Activated CD4-positive, alpha-beta T cell treated with anti-CD3 and anti-CD28 coated beads, Interleukin-2, Interleukin-6, amounts not matched to agents 100 ng/mL and 50 ng/mL, durations not matched to agents 16 hours and 8 hours (primary cell): ENCODE data around the gene SFTA2.
"Not testable (repeated sequence)": the region's sequence is repeated elsewhere in the genome, so short reads cannot be mapped to it uniquely, and the experiment has no call there.

Experiments used
- DNase-seq: peaks from one replicate; pipeline ENCODE4 v3.0.0-alpha.2; 2020

Gene SFTA2

DNA sequence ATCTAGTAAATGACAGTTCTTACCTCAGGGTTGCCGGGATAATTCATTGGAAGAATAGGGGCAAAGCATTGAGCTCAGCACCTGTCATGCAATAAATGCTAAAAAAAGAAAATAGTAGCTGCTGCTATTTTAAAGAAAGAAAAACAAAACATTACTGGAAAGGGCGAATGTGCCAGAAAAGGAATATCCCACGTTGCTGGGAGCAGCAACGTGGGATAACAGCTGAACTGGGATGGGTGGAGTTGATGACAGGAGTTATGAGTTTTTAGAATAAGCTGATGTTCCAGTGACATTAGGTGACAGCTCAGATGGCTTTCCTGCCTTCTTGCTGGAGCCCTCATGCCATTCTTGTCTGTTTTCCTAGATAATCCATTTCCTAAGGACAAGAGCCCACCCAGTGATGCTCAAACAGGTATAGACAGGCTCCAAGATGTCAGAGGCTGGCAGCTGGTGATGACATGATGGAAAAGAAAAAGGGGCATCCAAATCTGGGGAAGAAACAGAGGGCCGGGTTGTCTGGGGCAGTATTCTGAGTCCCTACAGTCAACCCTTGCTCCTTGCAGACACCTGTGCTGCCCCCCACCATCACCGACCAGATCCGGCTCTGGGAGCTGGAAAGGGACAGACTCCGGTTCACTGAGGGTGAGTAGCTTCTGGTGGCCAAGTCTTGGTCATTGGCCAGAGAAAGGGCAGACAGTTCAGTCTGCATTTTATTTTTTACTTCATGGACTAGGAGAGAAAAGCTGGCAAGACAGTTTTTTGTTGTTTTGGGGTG, 19.0 kb downstream of the SFTA2 start:
- DNase-seq, result no peak

DNA sequence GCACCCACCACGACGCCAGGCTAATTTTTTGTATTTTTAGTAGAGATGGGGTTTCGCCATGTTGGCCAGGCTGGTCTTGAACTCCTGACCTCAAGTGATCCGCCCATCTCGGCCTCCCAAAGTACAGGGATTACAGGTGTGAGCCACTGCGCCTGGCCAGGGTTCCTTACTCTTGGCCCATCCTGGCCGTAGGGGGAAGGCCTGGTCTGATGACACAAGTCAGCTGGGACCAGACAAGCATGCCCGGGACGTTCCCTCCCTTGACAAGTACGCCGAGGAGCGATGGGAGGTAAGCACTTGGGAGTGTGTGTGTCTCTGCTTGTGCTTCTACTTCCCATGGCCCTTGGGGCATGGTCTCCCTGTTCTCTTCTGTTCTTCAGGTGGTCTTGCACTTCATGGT, 21.5 kb downstream of the SFTA2 start:
- DNase-seq, result not testable (repeated sequence)

DNA sequence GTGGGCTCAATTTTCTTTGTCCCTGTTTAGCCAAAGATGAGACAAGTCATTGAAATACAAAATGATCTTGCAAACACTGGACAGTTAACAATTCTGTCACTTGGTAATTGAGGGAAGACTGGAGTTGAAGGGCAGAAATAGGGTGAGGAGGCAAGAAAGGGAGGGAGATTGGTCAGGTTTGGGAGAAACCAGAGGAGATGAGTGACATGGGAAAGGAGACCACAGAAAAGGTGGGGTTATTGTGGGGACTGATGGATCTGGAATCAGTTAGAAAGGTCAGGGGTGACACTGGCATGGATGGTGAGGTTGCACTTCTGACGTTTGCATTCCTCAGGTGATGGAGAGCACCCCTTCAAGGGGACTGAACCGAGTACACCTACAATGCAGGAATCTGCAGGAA, 23.3 kb downstream of the SFTA2 start:
- no peak for DNase-seq

DNA sequence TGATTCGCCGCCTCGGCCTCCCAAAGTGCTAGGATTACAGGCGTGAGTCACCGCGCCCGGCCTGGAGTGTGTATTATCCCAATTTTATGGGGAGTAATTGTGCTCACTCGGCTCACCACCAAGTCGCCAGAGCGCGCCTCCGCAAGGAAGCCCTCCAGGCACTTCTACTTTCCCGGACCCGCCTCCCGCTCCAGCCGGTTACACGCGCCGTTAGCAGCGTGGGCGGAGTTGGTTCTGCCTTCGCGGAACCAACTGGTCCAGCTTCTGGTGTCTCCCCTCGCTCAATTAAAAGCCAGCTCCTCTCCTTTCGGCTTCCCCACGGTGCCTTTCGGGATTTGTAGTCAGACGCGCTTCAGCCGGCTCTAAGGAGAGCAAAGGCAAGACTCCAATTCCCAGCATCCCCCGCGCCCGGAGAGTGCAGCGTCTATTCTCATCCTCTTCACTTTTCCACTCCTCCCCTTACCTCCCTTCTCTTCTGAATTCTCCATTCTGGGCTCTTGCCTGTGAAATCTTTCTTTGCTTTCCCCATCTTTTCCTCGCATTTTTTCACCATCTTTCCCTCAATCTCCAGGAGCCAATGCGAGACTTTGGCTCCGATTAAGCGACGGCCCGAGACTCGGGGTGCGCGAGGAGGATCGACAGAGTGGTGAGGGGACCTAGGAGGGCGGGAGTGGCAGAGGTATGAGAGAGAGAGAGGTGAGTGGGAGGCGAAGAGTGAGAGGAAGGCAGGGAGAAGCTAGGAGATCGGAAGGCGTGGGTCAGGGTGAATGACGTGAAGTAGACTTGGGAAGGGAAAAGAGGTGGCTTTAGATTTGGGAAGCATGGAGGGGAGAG, 24.0 kb downstream of the SFTA2 start, which contains the start of gene GTF2H4:
Gene GTF2H4 (plus strand): TSS at position 450 of the 834 bp plus-strand sequence.
- peak; percentile 98 for DNase-seq

- not testable (repeated sequence) for DNase-seq
Observed at GRCh38 chr6:30907290-30907757, 24.6 kb downstream of the SFTA2 start.

DNA sequence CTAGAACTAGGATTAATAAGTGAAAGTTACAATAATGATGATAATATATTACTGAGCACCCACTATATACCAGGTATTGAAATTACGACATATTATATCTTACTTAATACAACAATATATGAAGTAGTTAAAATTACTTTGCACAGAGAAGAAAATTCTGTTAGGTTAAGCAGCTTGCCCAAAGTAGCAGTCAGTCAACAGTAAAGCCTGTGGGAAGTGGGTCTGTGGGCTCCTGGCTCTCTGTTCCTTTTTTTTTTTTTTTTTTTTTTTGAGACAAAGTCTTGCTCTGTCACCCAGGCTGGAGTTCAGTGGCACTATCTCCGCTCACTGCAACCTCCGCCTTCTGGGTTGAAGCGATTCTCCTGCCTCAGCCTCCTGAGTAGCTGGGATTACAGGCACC, 28.7 kb downstream of the SFTA2 start:
- DNase-seq, result no peak

- no peak for DNase-seq
Observed at GRCh38 chr6:30902709-30903108, 29.3 kb downstream of the SFTA2 start.

- DNase-seq, result not testable (repeated sequence)
Observed at GRCh38 chr6:30902196-30902595, 29.8 kb downstream of the SFTA2 start.

DNA sequence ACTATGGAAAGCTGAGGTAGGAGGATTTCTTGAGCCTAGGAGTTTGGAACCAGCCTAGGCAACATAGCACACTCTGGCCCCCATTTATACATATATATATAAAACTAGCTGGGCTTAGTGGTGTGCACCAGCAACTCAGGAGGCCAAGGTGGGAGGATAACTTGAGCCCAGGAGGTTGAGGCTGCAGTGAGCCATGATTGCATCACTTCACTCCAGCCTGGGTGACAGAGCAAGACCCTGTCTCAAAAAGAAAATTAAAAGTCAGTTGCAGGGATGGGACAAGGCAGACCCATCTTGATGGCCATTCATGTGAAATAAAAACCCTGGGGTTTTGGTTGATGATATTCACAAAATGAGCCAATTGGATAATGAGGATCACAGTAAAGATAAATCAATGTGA, 30.5 kb downstream of the SFTA2 start:
- no peak for DNase-seq

GRCh38 chr6:30900863-30901417, 31.0 kb downstream of the SFTA2 start:
- no peak for DNase-seq

DNA sequence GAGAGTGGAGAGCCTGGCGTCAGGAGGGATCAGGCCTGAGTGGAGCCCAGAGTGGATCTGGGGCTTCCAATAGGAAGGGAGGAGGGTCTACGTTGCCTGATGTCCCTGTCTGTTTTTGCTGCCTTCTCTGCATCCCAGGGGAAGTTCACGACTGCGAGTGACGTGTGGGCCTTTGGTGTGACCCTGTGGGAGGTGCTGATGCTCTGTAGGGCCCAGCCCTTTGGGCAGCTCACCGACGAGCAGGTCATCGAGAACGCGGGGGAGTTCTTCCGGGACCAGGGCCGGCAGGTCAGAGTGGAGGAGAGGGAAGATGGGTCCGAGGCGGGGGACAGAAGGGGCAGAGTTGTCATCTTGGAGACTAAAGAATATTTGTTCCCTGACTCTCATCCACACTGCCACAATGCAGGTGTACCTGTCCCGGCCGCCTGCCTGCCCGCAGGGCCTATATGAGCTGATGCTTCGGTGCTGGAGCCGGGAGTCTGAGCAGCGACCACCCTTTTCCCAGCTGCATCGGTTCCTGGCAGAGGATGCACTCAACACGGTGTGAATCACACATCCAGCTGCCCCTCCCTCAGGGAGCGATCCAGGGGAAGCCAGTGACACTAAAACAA, 33.1 kb downstream of the SFTA2 start:
- no peak for DNase-seq

DNA sequence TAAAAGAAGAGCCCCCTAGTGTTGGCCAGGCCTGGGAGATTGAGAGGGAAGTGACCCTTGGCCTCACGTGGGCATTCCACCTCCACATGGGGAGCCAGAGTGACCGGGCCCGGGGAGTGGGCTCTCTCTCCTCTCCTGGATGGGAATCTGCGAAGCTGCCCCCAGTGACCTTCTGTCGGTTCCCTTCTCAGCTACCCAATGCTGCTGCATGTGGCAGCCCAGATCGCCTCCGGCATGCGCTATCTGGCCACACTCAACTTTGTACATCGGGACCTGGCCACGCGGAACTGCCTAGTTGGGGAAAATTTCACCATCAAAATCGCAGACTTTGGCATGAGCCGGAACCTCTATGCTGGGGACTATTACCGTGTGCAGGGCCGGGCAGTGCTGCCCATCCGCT, 34.1 kb downstream of the SFTA2 start:
- no peak for DNase-seq

- no peak for DNase-seq
Observed at GRCh38 chr6:30896541-30896940, 35.4 kb downstream of the SFTA2 start.

DNA sequence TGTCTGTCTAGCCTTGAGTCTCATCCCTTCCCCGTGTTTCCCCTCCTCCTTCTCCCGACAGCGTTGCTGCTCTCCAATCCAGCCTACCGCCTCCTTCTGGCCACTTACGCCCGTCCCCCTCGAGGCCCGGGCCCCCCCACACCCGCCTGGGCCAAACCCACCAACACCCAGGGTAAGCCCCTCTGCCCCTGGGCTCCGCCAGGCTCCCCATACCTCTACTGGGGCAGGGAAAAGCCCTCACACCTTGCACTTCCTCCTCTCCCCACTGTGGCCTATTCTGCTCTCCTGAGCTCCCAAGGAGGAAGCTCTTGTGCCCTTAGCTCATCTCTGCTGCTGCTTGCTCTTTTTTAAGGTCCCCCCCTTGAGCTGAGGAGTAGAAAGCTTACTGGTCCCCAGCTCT, 36.6 kb downstream of the SFTA2 start:
- DNase-seq, result no peak

- DNase-seq, result no peak
Observed at GRCh38 chr6:30894935-30895334, 37.0 kb downstream of the SFTA2 start.

GRCh38 chr6:30894381-30894780, 37.6 kb downstream of the SFTA2 start:
- no peak for DNase-seq

- DNase-seq, result no peak
Observed at GRCh38 chr6:30893666-30894065, 38.3 kb downstream of the SFTA2 start.

GRCh38 chr6:30893001-30893591, 38.9 kb downstream of the SFTA2 start:
- DNase-seq, result no peak

DNA sequence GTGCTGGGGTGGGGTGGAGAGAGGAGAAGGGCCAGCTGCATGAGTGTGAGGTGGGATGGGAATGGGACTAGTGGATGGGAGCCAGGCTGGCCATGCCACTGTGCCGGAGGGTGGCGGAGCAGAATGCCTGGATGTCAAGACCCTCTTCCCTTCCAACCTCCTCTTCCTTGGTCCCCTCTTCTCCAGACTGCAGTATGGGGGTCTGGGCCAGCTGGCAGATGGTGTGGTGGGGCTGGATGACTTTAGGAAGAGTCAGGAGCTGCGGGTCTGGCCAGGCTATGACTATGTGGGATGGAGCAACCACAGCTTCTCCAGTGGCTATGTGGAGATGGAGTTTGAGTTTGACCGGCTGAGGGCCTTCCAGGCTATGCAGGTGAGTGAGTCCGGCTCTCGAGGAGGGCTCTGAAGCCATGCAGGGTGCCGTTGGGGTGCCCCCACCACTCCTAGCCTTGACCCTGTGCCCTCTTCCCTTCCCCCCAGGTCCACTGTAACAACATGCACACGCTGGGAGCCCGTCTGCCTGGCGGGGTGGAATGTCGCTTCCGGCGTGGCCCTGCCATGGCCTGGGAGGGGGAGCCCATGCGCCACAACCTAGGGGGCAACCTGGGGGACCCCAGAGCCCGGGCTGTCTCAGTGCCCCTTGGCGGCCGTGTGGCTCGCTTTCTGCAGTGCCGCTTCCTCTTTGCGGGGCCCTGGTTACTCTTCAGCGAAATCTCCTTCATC, 40.0 kb downstream of the SFTA2 start:
- DNase-seq, result no peak

DNA sequence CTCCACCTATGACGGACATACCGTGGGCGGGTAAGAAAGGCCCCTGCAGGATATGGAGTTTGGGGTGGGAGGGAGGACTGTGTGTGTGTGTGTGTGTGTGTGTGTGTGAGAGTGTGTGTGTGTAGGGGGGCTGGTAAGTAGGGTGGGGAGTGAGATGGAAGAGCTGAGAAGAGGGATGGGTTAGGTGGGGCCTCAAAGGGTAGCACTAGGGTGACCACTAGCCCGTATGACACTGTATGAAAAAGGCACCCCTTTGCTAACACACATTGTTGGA, 40.6 kb downstream of the SFTA2 start:
- no peak for DNase-seq

GRCh38 chr6:30890646-30891449, 41.1 kb downstream of the SFTA2 start:
- DNase-seq, result no peak
